Measurements from ENCODE around the gene TAPT1. TPM values are rescaled to one million over a fixed set of nuclear protein-coding genes. Genes with fewer than 3 reads are reported as not detected.

The TAPT1 gene
- total RNA-seq, 1 donor from 2014 or later: 14.5 TPM

GRCh38 chr4:16110661-16111290 lies 115.5 kb downstream of the TAPT1 start:
- no peak for DNase-seq (ENCODE audit: low read depth in 2 of 2)

Other genes starting within 250 kb of the TAPT1 start
- gene PROM1, start 142.4 kb downstream of the TAPT1 start, total RNA-seq: under 0.01 TPM in 1 of 2 replicates, not detected in the other

Measured in lung microvascular endothelial cell (primary cell).